IMR-90 (cell line): ENCODE results near the gene DACH1. TPM values are rescaled to one million over a fixed set of nuclear protein-coding genes. Genes with fewer than 3 reads are reported as not detected.

Source experiments
- ATAC-seq: fragments of 200-7000 bp; cut with Tn5 transposase; 2 replicates; pipeline ENCODE4 v1.9.1; 2020; ENCODE audit warnings: low read depth, mild to moderate bottlenecking, moderate library complexity
- BruUV-seq: library from RNA; stranded (reverse); fragments of 400-500 nt; replicated peaks from 2 replicates; lab custom pipeline; 2021; lab: Mats Ljungman, UMichigan
- CTCF ChIA-PET: fragments of 300-600 bp; formaldehyde crosslinking; extraction: SDS; loops from one replicate; lab custom pipeline; 2021; ENCODE audit warnings: antibody characterized with exemption; lab: Yijun Ruan, JAX
- POLR2A ChIA-PET: fragments of 300-600 bp; sonication (Branson Sonifier 250); formaldehyde crosslinking; loops from one replicate; lab custom pipeline; 2022; ENCODE audit warnings: antibody characterized with exemption; ENCODE audit not compliant: unreplicated experiment; lab: Charles Lee
- DNase-seq: peaks from one replicate; pipeline ENCODE4 v3.0.0; 2013
- H2AFZ ChIP-seq: replicated peaks from 2 replicates; pipeline ENCODE3; 2013; ENCODE audit warnings: low read length, mild to moderate bottlenecking; ENCODE audit not compliant: poor library complexity
- H2AK5ac ChIP-seq: 2 replicates; pipeline ENCODE4 v1.6.1; 2013; ENCODE audit warnings: low read depth, low read length, inconsistent platforms
- H2AK9ac ChIP-seq: replicated peaks from 2 replicates; pipeline ENCODE3; 2013; ENCODE audit warnings: mild to moderate bottlenecking, low read depth, low read length, moderate library complexity; ENCODE audit not compliant: poor library complexity
- H2BK120ac ChIP-seq: 2 replicates; pipeline ENCODE4 v1.6.1; 2013; ENCODE audit warnings: low read depth, low read length, inconsistent platforms
- H2BK15ac ChIP-seq: 3 replicates; pipeline ENCODE4 v1.6.1; 2013; ENCODE audit warnings: low read depth, low read length, inconsistent platforms
- H2BK20ac ChIP-seq: 2 replicates; pipeline ENCODE4 v1.6.1; 2013; ENCODE audit warnings: low read depth, mild to moderate bottlenecking, inconsistent platforms, low read length, moderate library complexity
- H2BK5ac ChIP-seq: 2 replicates; pipeline ENCODE4 v1.6.1; 2013; ENCODE audit warnings: mild to moderate bottlenecking, low read depth, low read length, inconsistent platforms; ENCODE audit not compliant: poor library complexity, severe bottlenecking
- H3K14ac ChIP-seq: replicated peaks from 2 replicates; pipeline ENCODE4 v1.6.1; 2013; ENCODE audit warnings: low read depth, low read length, inconsistent platforms
- H3K18ac ChIP-seq: 2 replicates; pipeline ENCODE4 v1.6.1; 2013; ENCODE audit warnings: low read depth, low read length, control low read depth
- H3K23ac ChIP-seq: 2 replicates; pipeline ENCODE4 v1.6.1; 2013; ENCODE audit warnings: low read depth, low read length, inconsistent platforms
- H3K27ac ChIP-seq: 2 replicates; pipeline ENCODE4 v1.5.1; 2013; ENCODE audit warnings: mild to moderate bottlenecking, control low read depth, low read length; ENCODE audit not compliant: insufficient read depth
- H3K27me3 ChIP-seq: 2 replicates; pipeline ENCODE4 v1.6.1; 2013; ENCODE audit warnings: low read length; ENCODE audit not compliant: control insufficient read depth, insufficient read depth
- H3K36me3 ChIP-seq: 2 replicates; pipeline ENCODE4 v1.6.1; 2013; ENCODE audit warnings: low read length, mixed read lengths; ENCODE audit not compliant: control insufficient read depth, insufficient read depth
- H3K4ac ChIP-seq: 2 replicates; pipeline ENCODE4 v1.6.1; 2013; ENCODE audit warnings: low read depth, low read length, inconsistent platforms
- H3K4me1 ChIP-seq: 2 replicates; pipeline ENCODE4 v1.6.1; 2013; ENCODE audit warnings: low read length, mixed read lengths; ENCODE audit not compliant: control insufficient read depth, insufficient read depth
- H3K4me2 ChIP-seq: 2 replicates; pipeline ENCODE4 v1.6.1; 2013; ENCODE audit warnings: low read depth, mild to moderate bottlenecking, control low read depth, low read length, moderate library complexity
- H3K4me3 ChIP-seq: 2 replicates; pipeline ENCODE4 v1.5.1; 2013; ENCODE audit warnings: low read depth, mild to moderate bottlenecking, control low read depth, low read length, moderate library complexity; ENCODE audit not compliant: insufficient read depth
- H3K56ac ChIP-seq: 2 replicates; pipeline ENCODE4 v1.6.1; 2013; ENCODE audit warnings: low read length, inconsistent platforms; ENCODE audit not compliant: insufficient read depth; ENCODE audit errors: extremely low read depth
- H3K79me1 ChIP-seq, 2 experiments: 2 replicates each; pipeline ENCODE4 v1.6.1; 2013; ENCODE audit warnings: low read length in 2 of 2, inconsistent platforms in 1 of 2, low read depth in 1 of 2
- H3K9ac ChIP-seq: 2 replicates; pipeline ENCODE4 v1.6.1; 2013; ENCODE audit warnings: low read depth, low read length, control low read depth
- H3K9me1 ChIP-seq: 2 replicates; pipeline ENCODE4 v1.6.1; 2013; ENCODE audit warnings: low read length, inconsistent platforms; ENCODE audit not compliant: insufficient read depth
- H3K9me3 ChIP-seq: 2 replicates; pipeline ENCODE4 v1.6.1; 2013; ENCODE audit warnings: low read length; ENCODE audit not compliant: control insufficient read depth, insufficient read depth
- H4K20me1 ChIP-seq: 2 replicates; pipeline ENCODE4 v1.6.1; 2013; ENCODE audit warnings: low read length, inconsistent platforms; ENCODE audit not compliant: insufficient read depth
- H4K5ac ChIP-seq: 2 replicates; pipeline ENCODE4 v1.6.1; 2013; ENCODE audit warnings: mild to moderate bottlenecking, low read depth, low read length, control low read depth
- H4K8ac ChIP-seq, 2 experiments: 2 replicates each; pipeline ENCODE4 v1.6.1; 2013; ENCODE audit warnings: low read depth in 2 of 2, low read length in 2 of 2, control low read depth in 1 of 2, inconsistent platforms in 1 of 2
- H4K91ac ChIP-seq: 2 replicates; pipeline ENCODE4 v1.6.1; 2013; ENCODE audit warnings: low read depth, low read length, inconsistent platforms; ENCODE audit not compliant: insufficient read depth
- BHLHE40 ChIP-seq: fragments of 150-350 bp; IDR thresholded peaks from 2 replicates; pipeline ENCODE4 v1.6.1; 2016; ENCODE audit warnings: mild to moderate bottlenecking, low read depth, low read length
- CEBPB ChIP-seq: IDR thresholded peaks from 2 replicates; pipeline ENCODE4 v1.6.1; 2012; ENCODE audit warnings: low read depth, low read length, improper control_type of control experiment
- CHD1 ChIP-seq: IDR thresholded peaks from 2 replicates; pipeline ENCODE4 v1.6.1; 2012; ENCODE audit warnings: low read depth, low read length, improper control_type of control experiment
- FOS ChIP-seq: fragments of 150-350 bp; IDR thresholded peaks from 2 replicates; pipeline ENCODE4 v1.6.1; 2016; ENCODE audit warnings: low read depth, low read length
- MAFK ChIP-seq: IDR thresholded peaks from 2 replicates; pipeline ENCODE4 v1.6.1; 2012; ENCODE audit warnings: low read depth, low read length, improper control_type of control experiment
- MAZ ChIP-seq: IDR thresholded peaks from 2 replicates; pipeline ENCODE4 v1.6.1; 2012; ENCODE audit warnings: low read depth, mild to moderate bottlenecking, low read length, improper control_type of control experiment, moderate library complexity, borderline replicate concordance
- NFE2L2 ChIP-seq: fragments of 150-350 bp; IDR thresholded peaks from 2 replicates; pipeline ENCODE4 v1.6.1; 2016; ENCODE audit warnings: low read depth, mild to moderate bottlenecking, low read length
- POLR2A ChIP-seq: IDR thresholded peaks from 2 replicates; pipeline ENCODE4 v1.6.1; 2012; ENCODE audit warnings: mild to moderate bottlenecking, low read depth, low read length
- RAD21 ChIP-seq: IDR thresholded peaks from 2 replicates; pipeline ENCODE4 v1.6.1; 2012; ENCODE audit warnings: low read length, improper control_type of control experiment
- RCOR1 ChIP-seq: IDR thresholded peaks from 2 replicates; pipeline ENCODE4 v1.6.1; 2012; ENCODE audit warnings: mild to moderate bottlenecking, low read length, improper control_type of control experiment; ENCODE audit not compliant: insufficient replicate concordance
- SMC3 ChIP-seq: fragments of 150-350 bp; IDR thresholded peaks from 2 replicates; pipeline ENCODE4 v1.6.1; 2016; ENCODE audit warnings: low read depth, mild to moderate bottlenecking, antibody characterized with exemption, low read length, moderate library complexity
- WGBS, 2 experiments: methylation state at CpG; one replicate each; pipeline versions ENCODE4 v1.1.5 to v1.1.7; 2013; ENCODE audit warnings: missing lambda C conversion rate in 2 of 2; ENCODE audit not compliant: insufficient read length in 1 of 2; ENCODE audit errors: extremely low coverage in 2 of 2; 5-methylcytosine and 5-hydroxymethylcytosine counted together
- dilution Hi-C: fragments of 300-500 bp; cut with HindIII; formaldehyde crosslinking; loops from one replicate; pipeline ENCODE4 v1.14.3; 2018; ENCODE audit warnings: low sequenced_read_pairs; ENCODE audit not compliant: unreplicated experiment
- in situ Hi-C: fragments of 300-500 bp; cut with MboI; formaldehyde crosslinking; loops from 3 replicates; pipeline ENCODE4 v1.14.3; 2019; ENCODE audit warnings: low sequenced_read_pairs, inconsistent platforms, mixed read lengths
- intact Hi-C: fragments of 100-400 bp; cut with micrococcal nuclease; formaldehyde crosslinking; loops from 2 replicates; pipeline ENCODE4 v1.10.0; 2022
- polyA plus RNA-seq, 3 experiments: library from polyadenylated mRNA; depleted of rRNA; stranded (reverse); fragments of >200 nt; gene quantifications; 2 replicates each; pipeline ENCODE4 v1.2.3, GENCODE V29; 2012; ENCODE audit warnings: low replicate concordance in 1 of 3
- total RNA-seq: library from RNA; depleted of rRNA; stranded (reverse); fragments of >200 nt; gene quantifications from 2 replicates; pipeline ENCODE4 v1.2.3, GENCODE V29; 2012
- TF ChIP-seq, protein P1 (sequence below): fragments of 150-350 bp; IDR thresholded peaks from 2 replicates; pipeline ENCODE4 v1.6.1; 2017; ENCODE audit warnings: mild to moderate bottlenecking, antibody characterized with exemption, low read length, low read depth
- TF ChIP-seq, protein P2 (sequence below): fragments of 150-350 bp; IDR thresholded peaks from 2 replicates; pipeline ENCODE4 v1.6.1; 2016; ENCODE audit warnings: low read depth, mild to moderate bottlenecking, low read length, moderate library complexity, borderline replicate concordance
- TF ChIP-seq, protein P3 (sequence below): conservative IDR thresholded peaks from 2 replicates; pipeline ENCODE4 v1.5.1; 2012; ENCODE audit warnings: mild to moderate bottlenecking, low read depth, low read length, improper control_type of control experiment

DACH1 gene
- total and polyA plus RNA-seq, 2 of the 4 experiments (the other 2 are of a cell fraction) = not detected

DNA sequence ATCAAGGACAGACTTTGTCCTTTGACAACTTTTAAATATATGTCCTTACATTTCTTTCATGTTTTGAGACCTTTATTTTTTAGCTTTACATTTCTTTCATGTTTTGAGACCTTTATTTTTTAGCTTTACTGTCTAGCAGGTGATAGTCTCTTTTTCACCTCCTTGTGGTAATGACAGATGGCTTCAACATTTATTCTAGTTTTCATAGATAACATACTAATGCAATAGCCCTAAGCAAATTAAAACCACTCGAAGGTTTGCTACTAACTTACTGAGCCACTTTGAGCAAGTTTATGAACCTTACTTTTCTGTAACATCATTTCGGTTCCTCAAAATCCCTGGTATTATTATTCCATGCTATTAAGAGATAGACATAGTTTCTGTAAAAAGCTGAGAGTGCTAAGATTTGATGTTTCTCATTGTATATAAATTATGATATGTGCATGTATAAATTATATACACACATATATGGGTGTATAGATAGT, 4.5 kb downstream of the DACH1 start:
- no peak overlapping the region for H2BK5ac ChIP-seq
- no peak overlapping the region for H4K5ac ChIP-seq
- in situ Hi-C loops (no loop called here), dilution Hi-C loops (no loop called here), intact Hi-C loops (loop anchor here (10.0 kb wide), 1 partner anchor 388 kb away; no protein-coding TSS in a partner anchor)
- no peak overlapping the region for H2BK120ac ChIP-seq
- no peak overlapping the region for H3K4ac ChIP-seq
- ATAC-seq = no peak
- H2BK15ac ChIP-seq = no peak overlapping the region
- no peak overlapping the region for H4K91ac ChIP-seq
- H3K9me3 ChIP-seq = no peaks in the 10 kb centered on the region
- no peaks in the 10 kb centered on the region for H4K20me1 ChIP-seq
- BruUV-seq = no TSS peak
- H3K4me1 ChIP-seq = no peaks in the 10 kb centered on the region
- POLR2A ChIA-PET = interaction anchor here (0.6 kb wide), 1 partner anchor 9 kb away, joined by 3 read pairs; no protein-coding TSS in a partner anchor
- H3K23ac ChIP-seq = no peak overlapping the region
- H2AFZ ChIP-seq = no peak overlapping the region
- CTCF ChIA-PET = no interaction called here
- no peak for TF ChIP-seq RCOR1
- TF ChIP-seq MAFK = no peak
- TF ChIP-seq CEBPB = no peak
- no peak for TF ChIP-seq CHD1
- TF ChIP-seq POLR2A = no peak
- TF ChIP-seq RAD21 = no peak
- TF ChIP-seq BHLHE40 = no peak
- TF ChIP-seq, protein P1, sequence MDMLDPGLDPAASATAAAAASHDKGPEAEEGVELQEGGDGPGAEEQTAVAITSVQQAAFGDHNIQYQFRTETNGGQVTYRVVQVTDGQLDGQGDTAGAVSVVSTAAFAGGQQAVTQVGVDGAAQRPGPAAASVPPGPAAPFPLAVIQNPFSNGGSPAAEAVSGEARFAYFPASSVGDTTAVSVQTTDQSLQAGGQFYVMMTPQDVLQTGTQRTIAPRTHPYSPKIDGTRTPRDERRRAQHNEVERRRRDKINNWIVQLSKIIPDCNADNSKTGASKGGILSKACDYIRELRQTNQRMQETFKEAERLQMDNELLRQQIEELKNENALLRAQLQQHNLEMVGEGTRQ = no peak
- TF ChIP-seq SMC3 = no peak
- no peak for TF ChIP-seq NFE2L2
- TF ChIP-seq, protein P2, sequence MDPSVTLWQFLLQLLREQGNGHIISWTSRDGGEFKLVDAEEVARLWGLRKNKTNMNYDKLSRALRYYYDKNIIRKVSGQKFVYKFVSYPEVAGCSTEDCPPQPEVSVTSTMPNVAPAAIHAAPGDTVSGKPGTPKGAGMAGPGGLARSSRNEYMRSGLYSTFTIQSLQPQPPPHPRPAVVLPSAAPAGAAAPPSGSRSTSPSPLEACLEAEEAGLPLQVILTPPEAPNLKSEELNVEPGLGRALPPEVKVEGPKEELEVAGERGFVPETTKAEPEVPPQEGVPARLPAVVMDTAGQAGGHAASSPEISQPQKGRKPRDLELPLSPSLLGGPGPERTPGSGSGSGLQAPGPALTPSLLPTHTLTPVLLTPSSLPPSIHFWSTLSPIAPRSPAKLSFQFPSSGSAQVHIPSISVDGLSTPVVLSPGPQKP = no peak
- TF ChIP-seq, protein P3, sequence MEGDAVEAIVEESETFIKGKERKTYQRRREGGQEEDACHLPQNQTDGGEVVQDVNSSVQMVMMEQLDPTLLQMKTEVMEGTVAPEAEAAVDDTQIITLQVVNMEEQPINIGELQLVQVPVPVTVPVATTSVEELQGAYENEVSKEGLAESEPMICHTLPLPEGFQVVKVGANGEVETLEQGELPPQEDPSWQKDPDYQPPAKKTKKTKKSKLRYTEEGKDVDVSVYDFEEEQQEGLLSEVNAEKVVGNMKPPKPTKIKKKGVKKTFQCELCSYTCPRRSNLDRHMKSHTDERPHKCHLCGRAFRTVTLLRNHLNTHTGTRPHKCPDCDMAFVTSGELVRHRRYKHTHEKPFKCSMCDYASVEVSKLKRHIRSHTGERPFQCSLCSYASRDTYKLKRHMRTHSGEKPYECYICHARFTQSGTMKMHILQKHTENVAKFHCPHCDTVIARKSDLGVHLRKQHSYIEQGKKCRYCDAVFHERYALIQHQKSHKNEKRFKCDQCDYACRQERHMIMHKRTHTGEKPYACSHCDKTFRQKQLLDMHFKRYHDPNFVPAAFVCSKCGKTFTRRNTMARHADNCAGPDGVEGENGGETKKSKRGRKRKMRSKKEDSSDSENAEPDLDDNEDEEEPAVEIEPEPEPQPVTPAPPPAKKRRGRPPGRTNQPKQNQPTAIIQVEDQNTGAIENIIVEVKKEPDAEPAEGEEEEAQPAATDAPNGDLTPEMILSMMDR = no peak
- no peak for TF ChIP-seq FOS
- no peak for TF ChIP-seq MAZ
- DNase-seq = no peak
- H2AK9ac ChIP-seq = no peak overlapping the region
- H4K8ac ChIP-seq = no peak overlapping the region
- H3K9me1 ChIP-seq = no peaks in the 10 kb centered on the region
- H3K4me2 ChIP-seq = no peak overlapping the region
- H3K56ac ChIP-seq = no peak overlapping the region
- no peak overlapping the region for H3K9ac ChIP-seq
- H3K27me3 ChIP-seq = peaks cover 26% of the 10 kb centered on the region
- no peak overlapping the region for H2BK20ac ChIP-seq
- H3K18ac ChIP-seq = no peak overlapping the region
- H3K4me3 ChIP-seq = no peak overlapping the region
- no peaks in the 10 kb centered on the region for H3K36me3 ChIP-seq
- no CpG with 5 or more reads among the region's 2 CpGs for WGBS, 2 experiments
- H2AK5ac ChIP-seq = no peak overlapping the region
- H3K14ac ChIP-seq = no peak overlapping the region
- no peak overlapping the region for H3K27ac ChIP-seq
- H3K79me1 ChIP-seq = no peaks in the 10 kb centered on the region
